ENCODE measurements around the gene ECHDC1.

Gene ECHDC1

GRCh38 chr6:127367023-127367375 is 23.6 kb upstream of the ECHDC1 start:
- Histone ChIP-seq H3K27ac (ENCODE audit: low read depth, low read length, severe bottlenecking) (no peak overlapping the region), H3K4me3 (ENCODE audit: extremely low read depth, insufficient read depth, low read length, poor library complexity, severe bottlenecking) (no peak overlapping the region), H3K36me3 (ENCODE audit: control insufficient read depth, insufficient read depth, low read length) (peaks cover 5% of the 10 kb centered on the region), H3K4me1 (ENCODE audit: control insufficient read depth, insufficient read depth, low read length, poor library complexity, severe bottlenecking) (peaks cover 5% of the 10 kb centered on the region), H3K9me3 (ENCODE audit: control insufficient read depth, low read length) (peaks cover 7% of the 10 kb centered on the region)
- no CpG with 5 or more reads among the region's 1 CpG for WGBS, 2 experiments (ENCODE audit: insufficient coverage in 2 of 2)

DNA sequence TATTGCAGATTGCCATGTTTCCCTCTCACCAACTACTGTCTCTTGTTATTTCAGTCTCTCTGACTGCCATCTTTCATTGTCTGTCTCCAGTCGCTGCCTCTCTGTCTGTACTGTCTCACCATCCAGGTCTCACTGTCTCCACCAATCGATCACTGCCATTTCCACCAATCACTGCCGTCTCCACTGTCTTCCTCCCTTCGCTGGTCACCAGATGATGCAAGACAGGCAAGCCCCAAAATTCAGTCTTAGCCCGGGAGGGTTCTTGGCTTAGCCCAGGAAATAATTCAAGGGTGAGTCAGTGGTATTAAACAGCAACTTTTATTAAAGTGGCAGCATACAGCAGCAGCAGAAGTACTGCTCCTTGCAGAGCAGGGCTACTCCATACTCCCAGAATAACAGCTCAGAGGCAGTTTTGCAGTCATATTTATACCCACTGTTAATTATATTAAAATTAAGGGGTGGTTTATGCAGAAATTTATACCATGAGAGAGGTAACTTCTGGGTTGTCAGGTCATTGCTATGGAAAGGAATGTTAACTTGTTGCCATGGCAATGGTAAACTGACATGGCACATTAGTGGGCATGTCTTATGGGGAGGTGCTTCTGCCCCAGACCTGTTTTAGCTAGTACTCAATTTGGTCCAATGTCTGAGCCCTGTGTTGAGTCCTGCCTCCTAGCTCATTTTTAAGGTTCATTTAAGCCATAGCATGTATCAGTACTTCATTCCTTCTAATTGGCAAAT is 23.0 kb upstream of the ECHDC1 start:
- 36 to 60% methylated on average over 2 to 5 of the region's 5 CpGs for WGBS, 2 experiments (ENCODE audit: insufficient coverage in 2 of 2)
- Histone ChIP-seq H3K4me1 (ENCODE audit: control insufficient read depth, insufficient read depth, low read length, poor library complexity, severe bottlenecking) (peaks cover 5% of the 10 kb centered on the region), H3K36me3 (ENCODE audit: control insufficient read depth, insufficient read depth, low read length) (peaks cover 5% of the 10 kb centered on the region), H3K4me3 (ENCODE audit: extremely low read depth, insufficient read depth, low read length, poor library complexity, severe bottlenecking) (no peak overlapping the region), H3K9me3 (ENCODE audit: control insufficient read depth, low read length) (peaks cover 7% of the 10 kb centered on the region), H3K27ac (ENCODE audit: low read depth, low read length, severe bottlenecking) (peak overlapping the region; percentile 54)

DNA sequence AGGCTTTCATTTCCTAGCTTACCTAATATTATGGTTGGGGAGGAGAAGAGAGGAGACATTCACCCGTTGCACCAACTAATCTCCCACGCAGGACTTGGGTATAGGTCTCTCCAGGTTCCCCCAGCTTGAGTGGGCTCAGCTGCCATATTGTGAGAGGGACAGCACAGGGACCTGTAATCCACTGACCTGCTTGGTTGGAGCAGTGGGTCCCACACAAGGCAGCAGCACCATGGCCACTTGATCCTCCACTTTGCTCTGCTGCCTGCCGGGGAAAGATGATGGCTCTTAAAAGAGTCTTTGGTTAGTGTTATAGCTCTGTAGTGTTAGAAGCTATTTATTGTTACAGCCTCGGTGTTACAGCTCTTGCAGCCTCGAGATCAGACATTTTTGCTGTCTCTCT is 22.5 kb upstream of the ECHDC1 start:
- H3K36me3 ChIP-seq (ENCODE audit: control insufficient read depth, insufficient read depth, low read length), result peaks cover 5% of the 10 kb centered on the region
- WGBS, 2 experiments (ENCODE audit: insufficient coverage in 2 of 2), result 94 to 100% methylated on average over 3 of the region's 5 CpGs
- H3K27ac ChIP-seq (ENCODE audit: low read depth, low read length, severe bottlenecking), result peak overlapping the region; percentile 54
- peaks cover 6% of the 10 kb centered on the region for H3K9me3 ChIP-seq (ENCODE audit: control insufficient read depth, low read length)
- H3K4me3 ChIP-seq (ENCODE audit: extremely low read depth, insufficient read depth, low read length, poor library complexity, severe bottlenecking), result no peak overlapping the region
- H3K4me1 ChIP-seq (ENCODE audit: control insufficient read depth, insufficient read depth, low read length, poor library complexity, severe bottlenecking), result peaks cover 5% of the 10 kb centered on the region

- Histone ChIP-seq H3K4me1 (ENCODE audit: control insufficient read depth, insufficient read depth, low read length, poor library complexity, severe bottlenecking) (no peaks in the 10 kb centered on the region), H3K36me3 (ENCODE audit: control insufficient read depth, insufficient read depth, low read length) (peaks cover 16% of the 10 kb centered on the region), H3K27ac (ENCODE audit: low read depth, low read length, severe bottlenecking) (no peak overlapping the region), H3K4me3 (ENCODE audit: extremely low read depth, insufficient read depth, low read length, poor library complexity, severe bottlenecking) (no peak overlapping the region), H3K9me3 (ENCODE audit: control insufficient read depth, low read length) (peaks cover 10% of the 10 kb centered on the region)
- no CpG with 5 or more reads among the region's 2 CpGs for WGBS, 2 experiments (ENCODE audit: insufficient coverage in 2 of 2)
These were observed 9.1 kb upstream of the ECHDC1 start for GRCh38 chr6:127352524-127352923.

DNA sequence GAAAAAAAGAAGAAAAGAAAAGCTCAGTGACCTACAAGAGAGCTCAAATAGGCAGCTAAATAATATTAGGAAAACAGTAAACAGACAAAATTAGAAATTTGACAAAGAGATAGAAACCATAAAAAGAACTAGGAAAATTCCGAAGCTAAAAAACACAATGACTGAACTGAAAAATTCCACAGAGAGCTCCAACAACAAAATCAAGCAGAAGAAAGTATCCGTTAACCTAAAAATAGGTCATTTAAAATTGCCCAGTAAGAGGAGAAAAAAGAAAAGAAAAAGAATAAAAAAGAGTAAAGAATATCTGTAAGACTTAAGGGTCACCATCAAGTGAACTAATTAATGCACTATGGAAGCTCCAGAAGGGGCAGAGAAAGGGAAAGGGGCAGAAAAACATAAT is 6.6 kb upstream of the ECHDC1 start:
- Histone ChIP-seq H3K4me1 (ENCODE audit: control insufficient read depth, insufficient read depth, low read length, poor library complexity, severe bottlenecking) (no peaks in the 10 kb centered on the region), H3K4me3 (ENCODE audit: extremely low read depth, insufficient read depth, low read length, poor library complexity, severe bottlenecking) (no peak overlapping the region), H3K9me3 (ENCODE audit: control insufficient read depth, low read length) (peaks cover 6% of the 10 kb centered on the region), H3K27ac (ENCODE audit: low read depth, low read length, severe bottlenecking) (no peak overlapping the region), H3K36me3 (ENCODE audit: control insufficient read depth, insufficient read depth, low read length) (peaks cover 22% of the 10 kb centered on the region)
- 100% methylated on average over 1 of the region's 2 CpGs; no CpG with 5 or more reads in 1 of the 2 experiments for WGBS, 2 experiments (ENCODE audit: insufficient coverage in 2 of 2)

DNA sequence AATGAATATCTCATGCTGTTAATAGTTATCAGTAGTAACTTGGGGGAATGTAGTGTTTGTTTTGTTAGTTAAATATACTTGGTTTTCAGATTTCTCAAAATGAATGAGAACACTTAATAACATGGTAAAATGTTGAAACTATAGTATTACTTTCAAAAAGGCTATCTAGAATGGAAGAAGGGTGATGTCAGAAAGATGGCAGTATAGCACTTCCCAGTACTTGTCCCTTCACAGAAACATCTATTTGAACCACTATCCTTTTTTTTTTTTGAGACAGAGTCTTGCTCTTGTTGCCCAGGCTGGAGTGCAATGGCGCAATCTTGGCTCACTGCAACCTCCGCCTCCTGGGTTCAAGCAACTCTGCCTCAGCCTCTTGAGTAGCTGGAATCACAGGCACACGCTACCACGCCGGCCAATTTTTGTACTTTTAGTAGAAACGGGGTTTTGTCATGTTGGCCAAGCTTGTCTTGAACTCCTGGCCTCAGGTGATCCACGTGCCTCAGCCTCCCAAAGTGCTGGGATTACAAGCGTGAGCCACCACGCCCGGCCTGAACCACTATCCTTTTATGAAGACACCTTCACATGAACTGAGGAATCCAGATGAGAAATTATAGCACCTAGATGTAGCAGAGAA is 4.7 kb upstream of the ECHDC1 start:
- Histone ChIP-seq H3K27ac (ENCODE audit: low read depth, low read length, severe bottlenecking) (no peak overlapping the region), H3K9me3 (ENCODE audit: control insufficient read depth, low read length) (no peaks in the 10 kb centered on the region), H3K4me3 (ENCODE audit: extremely low read depth, insufficient read depth, low read length, poor library complexity, severe bottlenecking) (no peak overlapping the region), H3K4me1 (ENCODE audit: control insufficient read depth, insufficient read depth, low read length, poor library complexity, severe bottlenecking) (peaks cover 3% of the 10 kb centered on the region), H3K36me3 (ENCODE audit: control insufficient read depth, insufficient read depth, low read length) (peaks cover 18% of the 10 kb centered on the region)
- WGBS, 2 experiments (ENCODE audit: insufficient coverage in 2 of 2), result 91% methylated on average over 8 of the region's 10 CpGs

GRCh38 chr6:127347178-127347577 is 3.8 kb upstream of the ECHDC1 start:
- Histone ChIP-seq H3K27ac (ENCODE audit: low read depth, low read length, severe bottlenecking) (no peak overlapping the region), H3K4me1 (ENCODE audit: control insufficient read depth, insufficient read depth, low read length, poor library complexity, severe bottlenecking) (peaks cover 3% of the 10 kb centered on the region), H3K9me3 (ENCODE audit: control insufficient read depth, low read length) (no peaks in the 10 kb centered on the region), H3K36me3 (ENCODE audit: control insufficient read depth, insufficient read depth, low read length) (peaks cover 17% of the 10 kb centered on the region), H3K4me3 (ENCODE audit: extremely low read depth, insufficient read depth, low read length, poor library complexity, severe bottlenecking) (no peak overlapping the region)
- WGBS, 2 experiments (ENCODE audit: insufficient coverage in 2 of 2), result no CpG with 5 or more reads among the region's 2 CpGs

- H3K4me3 ChIP-seq (ENCODE audit: extremely low read depth, insufficient read depth, low read length, poor library complexity, severe bottlenecking), result no peak overlapping the region
- H3K36me3 ChIP-seq (ENCODE audit: control insufficient read depth, insufficient read depth, low read length), result peaks cover 22% of the 10 kb centered on the region
- H3K4me1 ChIP-seq (ENCODE audit: control insufficient read depth, insufficient read depth, low read length, poor library complexity, severe bottlenecking), result peaks cover 7% of the 10 kb centered on the region
- H3K27ac ChIP-seq (ENCODE audit: low read depth, low read length, severe bottlenecking), result no peak overlapping the region
- H3K9me3 ChIP-seq (ENCODE audit: control insufficient read depth, low read length), result no peaks in the 10 kb centered on the region
These were observed 2.1 kb upstream of the ECHDC1 start for GRCh38 chr6:127345521-127345920.

DNA sequence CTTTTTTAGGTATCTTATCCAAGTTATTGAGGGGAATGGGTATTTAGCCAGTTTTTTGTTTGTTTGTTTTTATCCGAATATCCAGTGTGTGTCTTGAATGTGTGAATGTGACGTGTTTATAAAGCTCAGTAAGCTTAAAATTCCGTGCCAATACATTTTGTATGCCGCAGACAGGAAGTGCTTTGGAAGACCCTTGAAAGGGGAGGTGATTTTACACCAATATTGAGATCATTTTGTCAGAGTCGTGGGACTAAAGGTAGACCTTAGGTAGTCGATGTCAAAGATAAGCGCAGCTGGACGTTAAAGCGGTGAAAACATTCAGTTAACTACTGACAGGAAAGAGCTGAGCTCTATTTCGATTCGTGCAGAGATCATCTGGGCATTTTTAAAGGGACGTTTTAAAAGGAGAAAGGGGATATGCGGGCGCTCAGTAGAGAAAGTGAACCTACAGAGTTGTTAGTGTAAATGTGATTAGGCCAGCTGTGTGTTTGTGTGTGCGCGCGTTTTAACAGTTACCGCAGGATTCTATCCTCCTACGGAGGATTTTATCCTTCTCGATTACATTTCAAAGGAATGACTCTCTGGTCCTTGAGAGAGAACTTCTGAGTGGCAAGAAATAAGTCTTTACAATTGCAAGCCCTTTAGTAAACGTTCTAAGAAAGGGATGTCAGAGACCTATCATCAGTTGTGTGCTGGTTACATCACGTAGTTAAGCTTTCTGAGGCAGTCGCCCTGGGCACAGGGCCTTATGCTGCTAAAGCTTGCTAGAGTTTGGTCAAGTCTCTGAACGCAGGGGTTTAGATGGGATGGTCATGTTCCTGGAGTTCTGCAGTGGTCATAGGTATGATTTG is 625 bp upstream of the ECHDC1 start:
- Histone ChIP-seq H3K27ac (ENCODE audit: low read depth, low read length, severe bottlenecking) (peak overlapping the region; percentile 94), H3K4me1 (ENCODE audit: control insufficient read depth, insufficient read depth, low read length, poor library complexity, severe bottlenecking) (peaks cover 11% of the 10 kb centered on the region), H3K36me3 (ENCODE audit: control insufficient read depth, insufficient read depth, low read length) (peaks cover 19% of the 10 kb centered on the region), H3K9me3 (ENCODE audit: control insufficient read depth, low read length) (no peaks in the 10 kb centered on the region), H3K4me3 (ENCODE audit: extremely low read depth, insufficient read depth, low read length, poor library complexity, severe bottlenecking) (peak overlapping the region; percentile 58)
- 7 to 8% methylated on average over 16 to 18 of the region's 24 CpGs for WGBS, 2 experiments (ENCODE audit: insufficient coverage in 2 of 2)

GRCh38 chr6:127342296-127342945 is 988 bp downstream of the ECHDC1 start:
- Histone ChIP-seq H3K4me3 (ENCODE audit: extremely low read depth, insufficient read depth, low read length, poor library complexity, severe bottlenecking) (peak overlapping the region; percentile 58), H3K9me3 (ENCODE audit: control insufficient read depth, low read length) (no peaks in the 10 kb centered on the region), H3K36me3 (ENCODE audit: control insufficient read depth, insufficient read depth, low read length) (peaks cover 12% of the 10 kb centered on the region), H3K27ac (ENCODE audit: low read depth, low read length, severe bottlenecking) (peak overlapping the region; percentile 94), H3K4me1 (ENCODE audit: control insufficient read depth, insufficient read depth, low read length, poor library complexity, severe bottlenecking) (peaks cover 11% of the 10 kb centered on the region)
- 8 to 22% methylated on average over 5 of the region's 10 CpGs for WGBS, 2 experiments (ENCODE audit: insufficient coverage in 2 of 2)
